AG04449 (cell line): ENCODE results near the gene SLC38A2.

Experiments
- CTCF ChIA-PET: fragments of 350-600 bp; formaldehyde crosslinking; extraction: SDS; loops from one replicate; lab custom pipeline; 2021; ENCODE audit warnings: antibody characterized with exemption; lab: Yijun Ruan, JAX
- POLR2A ChIA-PET: fragments of 400-600, 350-600 bp; formaldehyde crosslinking; extraction: SDS; loops from one replicate; lab custom pipeline; 2020; ENCODE audit warnings: antibody characterized with exemption, inconsistent platforms; lab: Yijun Ruan, JAX
- DNase-seq: peaks from one replicate; pipeline ENCODE4 v3.0.0-alpha.2; 2010; ENCODE audit warnings: low read depth, low spot score
- H3K4me3 ChIP-seq: 2 replicates; pipeline ENCODE4 v1.5.1; 2011; ENCODE audit warnings: low read depth, mild to moderate bottlenecking, control low read depth, low read length
- TF ChIP-seq, protein P1 (sequence below): IDR thresholded peaks from one replicate; pipeline ENCODE4 v1.5.1; 2011; ENCODE audit warnings: mild to moderate bottlenecking, moderate library complexity, low read length, control low read depth, inconsistent platforms; ENCODE audit not compliant: insufficient read depth; ENCODE audit errors: missing control alignments

The SLC38A2 gene

DNA sequence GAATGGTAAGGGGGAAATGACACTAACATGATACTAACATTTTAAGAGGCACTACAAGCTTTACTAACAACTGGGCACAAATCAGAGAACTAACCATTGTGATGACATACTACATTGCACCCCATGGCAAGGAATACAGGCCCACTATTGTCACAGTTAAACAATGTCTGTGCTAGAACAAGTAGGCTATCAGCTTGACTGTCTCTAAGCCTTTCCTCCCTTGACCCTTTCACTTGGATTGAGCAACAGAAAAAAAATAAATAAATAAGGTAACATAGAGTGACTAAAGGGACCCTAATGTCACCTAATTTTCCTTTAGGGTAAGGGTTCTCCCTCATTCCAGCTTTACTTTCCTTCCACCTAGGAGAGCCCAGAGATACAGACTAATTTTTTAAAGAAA is 4.4 kb downstream of the SLC38A2 start:
- POLR2A ChIA-PET: interaction anchor here (0.7 to 1.6 kb wide), 8 partner anchors 9 to 653 kb away, joined by 3 to 7 read pairs (median 4); no protein-coding TSS in a partner anchor
- CTCF ChIA-PET: interaction anchor here (1.4 kb wide), 1 partner anchor 566 kb away, joined by 6 read pairs; no protein-coding TSS in a partner anchor
- no peak for DNase-seq
- TF ChIP-seq, protein P1, sequence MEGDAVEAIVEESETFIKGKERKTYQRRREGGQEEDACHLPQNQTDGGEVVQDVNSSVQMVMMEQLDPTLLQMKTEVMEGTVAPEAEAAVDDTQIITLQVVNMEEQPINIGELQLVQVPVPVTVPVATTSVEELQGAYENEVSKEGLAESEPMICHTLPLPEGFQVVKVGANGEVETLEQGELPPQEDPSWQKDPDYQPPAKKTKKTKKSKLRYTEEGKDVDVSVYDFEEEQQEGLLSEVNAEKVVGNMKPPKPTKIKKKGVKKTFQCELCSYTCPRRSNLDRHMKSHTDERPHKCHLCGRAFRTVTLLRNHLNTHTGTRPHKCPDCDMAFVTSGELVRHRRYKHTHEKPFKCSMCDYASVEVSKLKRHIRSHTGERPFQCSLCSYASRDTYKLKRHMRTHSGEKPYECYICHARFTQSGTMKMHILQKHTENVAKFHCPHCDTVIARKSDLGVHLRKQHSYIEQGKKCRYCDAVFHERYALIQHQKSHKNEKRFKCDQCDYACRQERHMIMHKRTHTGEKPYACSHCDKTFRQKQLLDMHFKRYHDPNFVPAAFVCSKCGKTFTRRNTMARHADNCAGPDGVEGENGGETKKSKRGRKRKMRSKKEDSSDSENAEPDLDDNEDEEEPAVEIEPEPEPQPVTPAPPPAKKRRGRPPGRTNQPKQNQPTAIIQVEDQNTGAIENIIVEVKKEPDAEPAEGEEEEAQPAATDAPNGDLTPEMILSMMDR: no peak
- H3K4me3 ChIP-seq: peak overlapping the region; percentile 73

GRCh38 chr12:46367351-46368029 is 5.1 kb downstream of the SLC38A2 start:
- TF ChIP-seq, protein P1: no peak
- CTCF ChIA-PET: interaction anchor here (1.4 to 1.6 kb wide), 2 partner anchors 299 to 567 kb away, joined by 5 to 6 read pairs; no protein-coding TSS in a partner anchor
- peak overlapping the region; percentile 73 for H3K4me3 ChIP-seq
- DNase-seq: no peak
- POLR2A ChIA-PET: interaction anchor here (0.7 to 1.6 kb wide), 10 partner anchors 9 to 654 kb away, joined by 3 to 9 read pairs (median 4); no protein-coding TSS in a partner anchor

DNA sequence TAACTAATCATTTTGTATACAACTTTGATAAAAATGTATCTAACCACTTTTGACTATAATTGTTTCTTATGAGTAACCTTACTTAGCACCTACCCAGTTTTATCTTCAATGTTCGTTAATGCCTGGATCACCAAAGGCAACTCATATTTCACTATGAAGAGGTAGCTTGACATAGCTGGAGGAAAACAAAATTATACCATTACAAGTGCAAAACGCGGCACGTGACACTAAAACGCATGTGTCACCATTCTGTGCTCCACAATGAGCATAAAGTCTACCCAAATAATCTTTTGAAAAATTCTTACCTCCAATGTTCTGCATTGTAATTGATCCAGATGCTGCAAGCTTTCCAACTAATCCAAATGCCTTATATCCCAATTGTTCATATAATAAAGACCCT is 5.8 kb downstream of the SLC38A2 start:
- CTCF ChIA-PET: interaction anchor here (1.6 kb wide), 1 partner anchor 300 kb away, joined by 5 read pairs; no protein-coding TSS in a partner anchor
- no peak for DNase-seq
- TF ChIP-seq, protein P1: no peak
- peak overlapping the region; percentile 73 for H3K4me3 ChIP-seq
- POLR2A ChIA-PET: interaction anchor here (0.9 to 1.4 kb wide), 4 partner anchors 10 to 655 kb away, joined by 3 to 9 read pairs (median 4); no protein-coding TSS in a partner anchor

DNA sequence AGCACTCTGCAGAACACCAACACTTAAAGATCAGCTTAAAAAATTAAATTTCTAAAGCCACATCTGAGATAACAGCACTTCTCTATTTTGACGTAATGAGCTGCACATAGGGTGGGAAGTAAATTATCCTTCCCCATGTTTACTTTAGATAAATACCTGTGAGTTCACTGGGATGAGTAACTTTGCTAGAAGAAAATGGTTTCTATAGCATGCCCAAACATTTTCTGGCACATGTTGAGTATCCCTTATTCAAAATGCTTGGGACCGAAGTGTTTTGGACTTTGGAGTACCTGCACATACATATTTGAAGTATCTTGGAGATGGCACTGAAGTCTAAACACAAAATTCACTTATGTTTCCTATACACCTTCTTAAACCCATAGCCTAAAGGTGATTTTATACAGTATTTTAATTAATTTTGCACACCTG is 6.6 kb downstream of the SLC38A2 start:
- TF ChIP-seq, protein P1: no peak
- peak overlapping the region; percentile 35 for H3K4me3 ChIP-seq
- POLR2A ChIA-PET: interaction anchor here (0.9 to 1.4 kb wide), 3 partner anchors 9 to 310 kb away, joined by 3 to 9 read pairs (median 3); no protein-coding TSS in a partner anchor
- DNase-seq: no peak
- CTCF ChIA-PET: interaction anchor here (0.6 to 1.6 kb wide), 3 partner anchors 296 to 708 kb away, joined by 3 to 5 read pairs (median 3); no protein-coding TSS in a partner anchor

- CTCF ChIA-PET: interaction anchor here (1.3 to 1.6 kb wide), 3 partner anchors 297 to 312 kb away, joined by 3 read pairs; no protein-coding TSS in a partner anchor
Measured at GRCh38 chr12:46364777-46365580, 7.6 kb downstream of the SLC38A2 start.

More at GRCh38 chr12:46364777-46365580, 7.6 kb downstream of the SLC38A2 start:
- peak overlapping the region; percentile 13; the same call in 1 of the 2 replicates for H3K4me3 ChIP-seq
- POLR2A ChIA-PET: interaction anchor here (0.7 to 1.5 kb wide), 4 partner anchors 9 to 569 kb away, joined by 3 to 4 read pairs (median 3); no protein-coding TSS in a partner anchor
- TF ChIP-seq, protein P1: no peak
- DNase-seq: no peak
